ENCODE results near the gene NECAB3.
"Not testable (repeated sequence)": the region's sequence is repeated elsewhere in the genome, so short reads cannot be mapped to it uniquely, and the experiment has no call there.

GRCh38 chr20:33700696-33701441 lies 26.6 kb upstream of the NECAB3 start:
- TF ChIP-seq CTCF (IDR thresholded peaks at IDR 0.05; ENCODE audit: insufficient read depth, low read length, poor library complexity, severe bottlenecking); EZH2phosphoT487 (conservative IDR thresholded peaks at IDR 0.05; ENCODE audit: low read length): not testable (repeated sequence)
